Measurements from ENCODE around the gene GCM1.

DNA sequence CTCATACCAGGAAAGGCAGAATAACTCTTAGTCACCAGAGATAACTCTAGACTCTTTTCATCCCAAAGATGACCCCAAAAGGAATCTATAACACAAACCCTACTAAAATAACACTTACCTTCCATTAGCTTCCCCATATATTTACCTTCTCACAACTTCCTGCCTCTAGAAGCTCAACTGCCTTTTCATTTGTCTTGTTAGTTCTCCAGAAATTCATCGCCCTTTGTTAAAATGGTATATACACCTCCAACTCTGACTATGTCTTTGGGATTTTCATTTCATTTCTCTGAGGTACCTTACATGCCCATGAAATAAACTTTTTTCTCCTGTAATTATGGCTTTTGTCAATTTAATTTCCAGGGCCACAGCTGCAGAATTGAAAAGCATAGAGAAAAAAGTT lies 33.5 kb downstream of the GCM1 start:
- TF ChIP-seq, protein P1, sequence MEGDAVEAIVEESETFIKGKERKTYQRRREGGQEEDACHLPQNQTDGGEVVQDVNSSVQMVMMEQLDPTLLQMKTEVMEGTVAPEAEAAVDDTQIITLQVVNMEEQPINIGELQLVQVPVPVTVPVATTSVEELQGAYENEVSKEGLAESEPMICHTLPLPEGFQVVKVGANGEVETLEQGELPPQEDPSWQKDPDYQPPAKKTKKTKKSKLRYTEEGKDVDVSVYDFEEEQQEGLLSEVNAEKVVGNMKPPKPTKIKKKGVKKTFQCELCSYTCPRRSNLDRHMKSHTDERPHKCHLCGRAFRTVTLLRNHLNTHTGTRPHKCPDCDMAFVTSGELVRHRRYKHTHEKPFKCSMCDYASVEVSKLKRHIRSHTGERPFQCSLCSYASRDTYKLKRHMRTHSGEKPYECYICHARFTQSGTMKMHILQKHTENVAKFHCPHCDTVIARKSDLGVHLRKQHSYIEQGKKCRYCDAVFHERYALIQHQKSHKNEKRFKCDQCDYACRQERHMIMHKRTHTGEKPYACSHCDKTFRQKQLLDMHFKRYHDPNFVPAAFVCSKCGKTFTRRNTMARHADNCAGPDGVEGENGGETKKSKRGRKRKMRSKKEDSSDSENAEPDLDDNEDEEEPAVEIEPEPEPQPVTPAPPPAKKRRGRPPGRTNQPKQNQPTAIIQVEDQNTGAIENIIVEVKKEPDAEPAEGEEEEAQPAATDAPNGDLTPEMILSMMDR (tag by site-specific recombination; IDR thresholded peaks at IDR 0.05): no peak
- no peak for TF ChIP-seq ZNF341 (tag by site-specific recombination; IDR thresholded peaks at IDR 0.05; ENCODE audit: low read depth)
- no peak for TF ChIP-seq ZNF549 (tag by site-specific recombination; IDR thresholded peaks at IDR 0.05)
- TF ChIP-seq ZNF391 (tag by site-specific recombination; IDR thresholded peaks at IDR 0.05; ENCODE audit: borderline replicate concordance, low read depth): no peak
- no peak for TF ChIP-seq TRIM28 (IDR thresholded peaks at IDR 0.05; ENCODE audit: borderline replicate concordance, low read length)
- no peak for TF ChIP-seq ZBTB7A (tag by site-specific recombination; IDR thresholded peaks at IDR 0.05; ENCODE audit: low read depth)
- TF ChIP-seq, protein P2, sequence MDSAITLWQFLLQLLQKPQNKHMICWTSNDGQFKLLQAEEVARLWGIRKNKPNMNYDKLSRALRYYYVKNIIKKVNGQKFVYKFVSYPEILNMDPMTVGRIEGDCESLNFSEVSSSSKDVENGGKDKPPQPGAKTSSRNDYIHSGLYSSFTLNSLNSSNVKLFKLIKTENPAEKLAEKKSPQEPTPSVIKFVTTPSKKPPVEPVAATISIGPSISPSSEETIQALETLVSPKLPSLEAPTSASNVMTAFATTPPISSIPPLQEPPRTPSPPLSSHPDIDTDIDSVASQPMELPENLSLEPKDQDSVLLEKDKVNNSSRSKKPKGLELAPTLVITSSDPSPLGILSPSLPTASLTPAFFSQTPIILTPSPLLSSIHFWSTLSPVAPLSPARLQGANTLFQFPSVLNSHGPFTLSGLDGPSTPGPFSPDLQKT (IDR thresholded peaks at IDR 0.05; ENCODE audit: borderline replicate concordance, low read depth, low read length): no peak
- no peak for TF ChIP-seq HOXC10 (CRISPR knock-in tag; IDR thresholded peaks at IDR 0.05)
- TF ChIP-seq ZNF121 (tag by site-specific recombination; IDR thresholded peaks at IDR 0.05): no peak
- TF ChIP-seq ZNF747 (tag by site-specific recombination; IDR thresholded peaks at IDR 0.05): no peak

All from HEK293 (cell line).